Keratinocyte (primary cell): ENCODE results near the gene UGT1A10. TPM values are rescaled to one million over a fixed set of nuclear protein-coding genes. Genes with fewer than 3 reads are reported as not detected.

Experiments
- DNase-seq: peaks from one replicate; pipeline ENCODE4 v3.0.0-alpha.2; 2011; ENCODE audit warnings: low read depth, missing footprints, low spot score
- FAIRE-seq: peaks from 2 replicates; lab custom pipeline; 2011; peaks lifted over from hg19 to GRCh38; lab: Jason Lieb, UNC
- H2AFZ ChIP-seq: 2 replicates; pipeline ENCODE4 v1.6.0; 2012; ENCODE audit warnings: low read length, control low read depth, inconsistent platforms; ENCODE audit not compliant: control insufficient read depth
- H3K27ac ChIP-seq: 2 replicates; pipeline ENCODE4 v1.5.1; 2011; ENCODE audit warnings: low read length; ENCODE audit not compliant: control insufficient read depth, insufficient read depth
- H3K27me3 ChIP-seq: 3 replicates; pipeline ENCODE4 v1.6.0; 2011; ENCODE audit warnings: low read length; ENCODE audit not compliant: control insufficient read depth, insufficient read depth; ENCODE audit errors: extremely low read depth
- H3K36me3 ChIP-seq, 2 experiments: 2 replicates in 1 of 2; 3 replicates in 1 of 2; pipeline ENCODE4 v1.5.1; 2011; ENCODE audit warnings: low read length in 2 of 2, mild to moderate bottlenecking in 1 of 2; ENCODE audit not compliant: control insufficient read depth in 2 of 2, insufficient read depth in 2 of 2; ENCODE audit errors: extremely low read depth in 1 of 2
- H3K4me1 ChIP-seq: 3 replicates; pipeline ENCODE4 v1.5.1; 2011; ENCODE audit warnings: low read length; ENCODE audit not compliant: control insufficient read depth, insufficient read depth; ENCODE audit errors: extremely low read depth
- H3K4me2 ChIP-seq: 3 replicates; pipeline ENCODE4 v1.6.0; 2011; ENCODE audit warnings: low read depth, low read length; ENCODE audit not compliant: control insufficient read depth, insufficient read depth; ENCODE audit errors: extremely low read depth
- H3K4me3 ChIP-seq, 3 experiments: fragments of 200-600 bp in 1 of 3; sonication (generic) in 1 of 3; 2 replicates in 2 of 3; 3 replicates in 1 of 3; pipeline ENCODE4 v1.5.1; 2011 to 2016; ENCODE audit warnings: low read length in 3 of 3, mild to moderate bottlenecking in 3 of 3, control low read depth in 2 of 3, inconsistent platforms in 1 of 3, low read depth in 1 of 3, mixed read lengths in 1 of 3, mixed run types in 1 of 3, moderate library complexity in 1 of 3; ENCODE audit not compliant: control insufficient read depth in 2 of 3, insufficient read depth in 2 of 3; ENCODE audit errors: extremely low read depth in 1 of 3
- H3K79me2 ChIP-seq: 2 replicates; pipeline ENCODE4 v1.6.0; 2012; ENCODE audit warnings: low read length; ENCODE audit not compliant: control insufficient read depth, insufficient read depth
- H3K9ac ChIP-seq: 3 replicates; pipeline ENCODE4 v1.6.0; 2011; ENCODE audit warnings: low read length; ENCODE audit not compliant: control insufficient read depth, insufficient read depth; ENCODE audit errors: extremely low read depth
- H3K9me1 ChIP-seq: 3 replicates; pipeline ENCODE4 v1.6.0; 2011; ENCODE audit warnings: low read length; ENCODE audit not compliant: control insufficient read depth, insufficient read depth; ENCODE audit errors: extremely low read depth
- H3K9me3 ChIP-seq: 2 replicates; pipeline ENCODE4 v1.5.1; 2012; ENCODE audit warnings: low read depth, low read length; ENCODE audit not compliant: control insufficient read depth
- H4K20me1 ChIP-seq: 3 replicates; pipeline ENCODE4 v1.6.0; 2011; ENCODE audit warnings: low read length; ENCODE audit not compliant: control insufficient read depth, insufficient read depth; ENCODE audit errors: extremely low read depth
- EZH2 ChIP-seq: IDR thresholded peaks from one replicate; pipeline ENCODE4 v1.6.1; 2012; ENCODE audit warnings: inconsistent platforms, mild to moderate bottlenecking, low read length, moderate library complexity
- dilution Hi-C: fragments of 300-500 bp; cut with MboI; formaldehyde crosslinking; loops from one replicate; pipeline ENCODE4 v1.7.0; 2020; ENCODE audit warnings: low sequenced_read_pairs; ENCODE audit not compliant: extremely low pct_ligation_motif_present
- polyA plus RNA-seq, 5 experiments: library from polyadenylated mRNA; depleted of rRNA in 3 of 5; stranded (reverse) in 3 of 5; stranded (forward) in 1 of 5; unstranded in 1 of 5; fragments of >200 nt; gene quantifications; 1 replicate in 1 of 5; 2 replicates in 3 of 5; 3 replicates in 1 of 5; pipeline versions ENCODE4 v1.2.1 to v1.2.3, GENCODE V29; 2011 to 2012; ENCODE audit warnings: missing spikeins in 2 of 5, low read depth in 1 of 5, low replicate concordance in 1 of 5
- TF ChIP-seq, protein P1 (sequence below), 3 experiments: IDR thresholded peaks in 1 of 3; conservative IDR thresholded peaks in 1 of 3; optimal IDR thresholded peaks in 1 of 3; 2 replicates in 2 of 3; 3 replicates in 1 of 3; pipeline versions ENCODE3 to v1.5.1; 2011; ENCODE audit warnings: low read length in 3 of 3, mild to moderate bottlenecking in 3 of 3, moderate library complexity in 2 of 3, control low read depth in 1 of 3, inconsistent platforms in 1 of 3; ENCODE audit not compliant: insufficient read depth in 2 of 3; ENCODE audit errors: extremely low read depth in 1 of 3

The UGT1A10 gene
- polyA plus RNA-seq, 1 donor (not counting 4 experiments of a cell fraction or from before 2014, with no cell fraction given): 2.0 TPM

DNA sequence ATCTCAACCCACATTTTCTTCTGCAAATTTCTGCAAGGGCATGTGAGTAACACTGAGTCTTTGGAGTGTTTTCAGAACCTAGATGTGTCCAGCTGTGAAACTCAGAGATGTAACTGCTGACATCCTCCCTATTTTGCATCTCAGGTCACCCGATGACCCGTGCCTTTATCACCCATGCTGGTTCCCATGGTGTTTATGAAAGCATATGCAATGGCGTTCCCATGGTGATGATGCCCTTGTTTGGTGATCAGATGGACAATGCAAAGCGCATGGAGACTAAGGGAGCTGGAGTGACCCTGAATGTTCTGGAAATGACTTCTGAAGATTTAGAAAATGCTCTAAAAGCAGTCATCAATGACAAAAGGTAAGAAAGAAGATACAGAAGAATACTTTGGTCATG, 131.8 kb downstream of the UGT1A10 start:
- Histone ChIP-seq H3K4me1 (peaks cover 13% of the 10 kb centered on the region), H3K36me3 (peaks cover 17 to 19% of the 10 kb centered on the region in 2 experiments), H3K27me3 (no peaks in the 10 kb centered on the region), H3K9me3 (no peaks in the 10 kb centered on the region), H3K4me2 (no peak overlapping the region), H2AFZ (no peak overlapping the region), H3K79me2 (peaks cover 4% of the 10 kb centered on the region), H3K4me3 (no peak overlapping the region), H4K20me1 (no peaks in the 10 kb centered on the region), H3K9me1 (no peaks in the 10 kb centered on the region), H3K27ac (no peak overlapping the region), H3K9ac (no peak overlapping the region)
- dilution Hi-C loops: no loop called here
- TF ChIP-seq, protein P1, sequence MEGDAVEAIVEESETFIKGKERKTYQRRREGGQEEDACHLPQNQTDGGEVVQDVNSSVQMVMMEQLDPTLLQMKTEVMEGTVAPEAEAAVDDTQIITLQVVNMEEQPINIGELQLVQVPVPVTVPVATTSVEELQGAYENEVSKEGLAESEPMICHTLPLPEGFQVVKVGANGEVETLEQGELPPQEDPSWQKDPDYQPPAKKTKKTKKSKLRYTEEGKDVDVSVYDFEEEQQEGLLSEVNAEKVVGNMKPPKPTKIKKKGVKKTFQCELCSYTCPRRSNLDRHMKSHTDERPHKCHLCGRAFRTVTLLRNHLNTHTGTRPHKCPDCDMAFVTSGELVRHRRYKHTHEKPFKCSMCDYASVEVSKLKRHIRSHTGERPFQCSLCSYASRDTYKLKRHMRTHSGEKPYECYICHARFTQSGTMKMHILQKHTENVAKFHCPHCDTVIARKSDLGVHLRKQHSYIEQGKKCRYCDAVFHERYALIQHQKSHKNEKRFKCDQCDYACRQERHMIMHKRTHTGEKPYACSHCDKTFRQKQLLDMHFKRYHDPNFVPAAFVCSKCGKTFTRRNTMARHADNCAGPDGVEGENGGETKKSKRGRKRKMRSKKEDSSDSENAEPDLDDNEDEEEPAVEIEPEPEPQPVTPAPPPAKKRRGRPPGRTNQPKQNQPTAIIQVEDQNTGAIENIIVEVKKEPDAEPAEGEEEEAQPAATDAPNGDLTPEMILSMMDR (optimal IDR thresholded peaks at IDR 0.05 in 1 of 3, IDR thresholded peaks at IDR 0.05 in 1 of 3, conservative IDR thresholded peaks at IDR 0.05 in 1 of 3; ENCODE audit: extremely low read depth in 1 of 3, insufficient read depth in 2 of 3, low read length in 3 of 3): no peak
- DNase-seq (no peak), FAIRE-seq (no peak)

DNA sequence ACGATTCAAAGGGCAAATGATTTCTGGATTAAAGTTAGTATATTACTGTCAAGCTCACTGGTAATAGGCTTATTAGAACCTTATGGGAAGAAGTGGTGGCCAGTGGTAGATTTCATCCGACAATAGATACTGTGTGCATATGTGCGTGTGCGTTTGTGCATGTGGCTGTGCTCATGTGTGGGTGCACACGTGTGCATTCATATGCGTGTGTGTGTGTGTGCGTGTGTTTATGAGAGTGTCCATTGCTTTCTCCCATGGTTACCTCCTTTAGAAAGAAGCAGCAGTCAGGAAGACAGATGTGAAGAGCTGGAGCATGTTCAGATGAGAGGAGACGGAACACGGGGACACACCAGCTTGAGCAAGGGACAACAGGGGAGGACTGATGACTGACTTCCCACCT, 133.0 kb downstream of the UGT1A10 start:
- H3K4me3 ChIP-seq: no peak overlapping the region
- H3K9me1 ChIP-seq: no peaks in the 10 kb centered on the region
- H3K27me3 ChIP-seq: no peaks in the 10 kb centered on the region
- TF ChIP-seq EZH2: no peak
- TF ChIP-seq, protein P1 (optimal IDR thresholded peaks at IDR 0.05 in 1 of 3, IDR thresholded peaks at IDR 0.05 in 1 of 3, conservative IDR thresholded peaks at IDR 0.05 in 1 of 3; ENCODE audit: extremely low read depth in 1 of 3, insufficient read depth in 2 of 3, low read length in 3 of 3): no peak
- no peak overlapping the region for H3K27ac ChIP-seq
- H2AFZ ChIP-seq: no peak overlapping the region
- no peaks in the 10 kb centered on the region for H4K20me1 ChIP-seq
- no peak overlapping the region for H3K4me2 ChIP-seq
- peaks cover 4% of the 10 kb centered on the region for H3K79me2 ChIP-seq
- H3K9me3 ChIP-seq: no peaks in the 10 kb centered on the region
- no peak overlapping the region for H3K9ac ChIP-seq
- H3K4me1 ChIP-seq: peaks cover 6% of the 10 kb centered on the region
- FAIRE-seq: no peak
- no peak for DNase-seq
- dilution Hi-C loops: no loop called here
- H3K36me3 ChIP-seq: peaks cover 17 to 19% of the 10 kb centered on the region in 2 experiments
